Transverse colon (tissue), 4 donors: ENCODE results near the gene SNCG. TPM values are rescaled to one million over a fixed set of nuclear protein-coding genes. Genes with fewer than 3 reads are reported as not detected.
"Not testable (repeated sequence)": the region's sequence is repeated elsewhere in the genome, so short reads cannot be mapped to it uniquely, and the experiment has no call there.

Experiments
- DNase-seq: peaks from one replicate; pipeline ENCODE4 v3.0.0-alpha.2; 2019
- H3K27ac ChIP-seq, 4 donors: fragments of 200-600 bp; sonication (generic); 2 replicates each; pipeline ENCODE4 v1.5.1; 2016 to 2018; ENCODE audit warnings: inconsistent platforms in 4 of 4
- H3K27me3 ChIP-seq: fragments of 200-600 bp; sonication (generic); 2 replicates; pipeline ENCODE4 v1.5.1; 2017; ENCODE audit warnings: inconsistent platforms
- H3K36me3 ChIP-seq, 4 donors: fragments of 200-600 bp; sonication (generic); 2 replicates each; pipeline ENCODE4 v1.5.1; 2017 to 2019; ENCODE audit warnings: inconsistent platforms in 4 of 4
- H3K4me1 ChIP-seq, 4 donors: fragments of 200-600 bp; sonication (generic); 2 replicates each; pipeline ENCODE4 v1.5.1; 2017 to 2020; ENCODE audit warnings: inconsistent platforms in 4 of 4
- H3K4me3 ChIP-seq, 4 donors: fragments of 200-600 bp; sonication (generic); 1 replicate in 1 of 4; 2 replicates in 3 of 4; pipeline versions ENCODE4 v1.5.1 to v1.6.1; 2017 to 2019; ENCODE audit warnings: inconsistent platforms in 4 of 4
- H3K9me3 ChIP-seq, 2 donors: fragments of 200-600 bp; sonication (generic); 2 replicates each; pipeline ENCODE4 v1.5.1; 2017 to 2019; ENCODE audit warnings: inconsistent platforms in 2 of 2
- EP300 ChIP-seq: sonication (generic); formaldehyde crosslinking; IDR thresholded peaks from one replicate; pipeline ENCODE4 v1.6.1; 2017; ENCODE audit warnings: antibody characterized with exemption, low read depth
- POLR2A ChIP-seq: fragments of 450-650 bp; IDR thresholded peaks from one replicate; pipeline ENCODE4 v1.6.1; 2016; ENCODE audit warnings: antibody characterized with exemption, mild to moderate bottlenecking, moderate library complexity
- POLR2AphosphoS5 ChIP-seq, 3 donors: sonication (generic); formaldehyde crosslinking; IDR thresholded peaks; one replicate each; pipeline ENCODE4 v1.6.1; 2016; ENCODE audit warnings: antibody characterized with exemption in 3 of 3
- whole genome bisulfite sequencing, 2 donors: methylation state at CpG; one replicate each; pipeline ENCODE4 v1.1.5; 2018; ENCODE audit warnings: low coverage in 1 of 2; 5-methylcytosine and 5-hydroxymethylcytosine counted together
- in situ Hi-C, 4 donors: fragments of 200-750 bp; cut with MboI; loops; one replicate each; pipeline versions ENCODE4 v1.15.0 to v1.15.1; 2017; ENCODE audit warnings: low sequenced_read_pairs in 3 of 4, low pct_ligation_motif_present in 1 of 4, low pct_unique_long_range_greater_than_20kb in 1 of 4
- intact Hi-C: fragments of 100-400 bp; cut with DNase I; formaldehyde crosslinking; loops from one replicate; pipeline ENCODE4 v1.15.1; 2023; ENCODE audit warnings: low total_unique reads
- total RNA-seq, 4 donors: library from RNA; depleted of rRNA; stranded (reverse); fragments of >200 nt; gene quantifications; one replicate each; pipeline ENCODE4 v1.1.0, GENCODE V29; 2016
- TF ChIP-seq, protein P1 (sequence below), 5 experiments: fragments of 200-600 bp in 3 of 5; fragments of 450-650 bp in 2 of 5; sonication (generic) in 3 of 5; IDR thresholded peaks; 1 replicate in 2 of 5; 2 replicates in 3 of 5; pipeline ENCODE4 v1.5.1; 2016 to 2017; ENCODE audit warnings: antibody characterized with exemption in 5 of 5, inconsistent platforms in 3 of 5, mild to moderate bottlenecking in 2 of 5, moderate library complexity in 1 of 5

SNCG gene
- total RNA-seq, 4 donors from 2014 or later, result 7.4 to 7.5 TPM; not detected in 2

DNA sequence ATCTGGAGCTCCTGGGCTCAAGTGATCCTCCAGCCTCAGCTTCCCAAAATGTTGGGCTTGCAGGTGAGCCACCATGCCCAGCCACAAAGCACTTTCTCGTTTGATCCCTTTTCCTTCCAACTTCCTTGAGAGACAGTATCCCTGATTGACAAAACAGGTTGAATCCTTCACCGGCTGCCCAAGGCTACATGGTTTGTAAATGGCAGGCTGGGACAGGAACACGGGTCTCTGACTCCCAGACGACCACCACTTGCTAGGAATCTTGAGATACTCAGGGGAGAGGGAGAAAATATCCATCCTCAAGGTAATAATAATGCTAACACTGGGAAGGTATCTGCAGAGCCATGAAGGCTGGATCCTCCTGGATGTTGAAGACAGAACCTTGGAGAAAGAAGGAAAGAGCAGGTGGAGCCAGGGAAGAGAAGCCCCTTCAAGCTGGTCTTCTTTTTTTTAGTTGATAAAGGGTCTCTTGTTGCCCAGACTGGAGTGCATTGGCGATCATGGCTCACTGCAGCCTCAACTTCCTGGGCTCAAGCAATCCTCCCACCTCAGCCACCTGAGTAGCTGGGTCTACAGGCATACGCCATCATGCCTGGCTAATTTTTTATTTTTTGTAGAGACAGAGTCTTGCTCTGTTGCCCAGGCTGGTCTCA is 20.8 kb upstream of the SNCG start:
- DNase-seq, result no peak
- intact Hi-C loops (no loop called here), in situ Hi-C loops (no loop called here)
- TF ChIP-seq EP300, result no peak
- TF ChIP-seq POLR2A, result no peak
- TF ChIP-seq, protein P1, sequence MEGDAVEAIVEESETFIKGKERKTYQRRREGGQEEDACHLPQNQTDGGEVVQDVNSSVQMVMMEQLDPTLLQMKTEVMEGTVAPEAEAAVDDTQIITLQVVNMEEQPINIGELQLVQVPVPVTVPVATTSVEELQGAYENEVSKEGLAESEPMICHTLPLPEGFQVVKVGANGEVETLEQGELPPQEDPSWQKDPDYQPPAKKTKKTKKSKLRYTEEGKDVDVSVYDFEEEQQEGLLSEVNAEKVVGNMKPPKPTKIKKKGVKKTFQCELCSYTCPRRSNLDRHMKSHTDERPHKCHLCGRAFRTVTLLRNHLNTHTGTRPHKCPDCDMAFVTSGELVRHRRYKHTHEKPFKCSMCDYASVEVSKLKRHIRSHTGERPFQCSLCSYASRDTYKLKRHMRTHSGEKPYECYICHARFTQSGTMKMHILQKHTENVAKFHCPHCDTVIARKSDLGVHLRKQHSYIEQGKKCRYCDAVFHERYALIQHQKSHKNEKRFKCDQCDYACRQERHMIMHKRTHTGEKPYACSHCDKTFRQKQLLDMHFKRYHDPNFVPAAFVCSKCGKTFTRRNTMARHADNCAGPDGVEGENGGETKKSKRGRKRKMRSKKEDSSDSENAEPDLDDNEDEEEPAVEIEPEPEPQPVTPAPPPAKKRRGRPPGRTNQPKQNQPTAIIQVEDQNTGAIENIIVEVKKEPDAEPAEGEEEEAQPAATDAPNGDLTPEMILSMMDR (IDR thresholded peaks at IDR 0.05), result no peak
- Histone ChIP-seq H3K4me1 (peaks cover 0 to 6% (median 3%) of the 10 kb centered on the region in 4 donors), H3K9me3 (no peaks in the 10 kb centered on the region), H3K27ac (no peak overlapping the region), H3K27me3 (no peaks in the 10 kb centered on the region), H3K36me3 (no peaks in the 10 kb centered on the region), H3K4me3 (no peak overlapping the region)
- WGBS, 2 donors, result 78% methylated on average over 3 to 6 of the region's 6 CpGs

DNA sequence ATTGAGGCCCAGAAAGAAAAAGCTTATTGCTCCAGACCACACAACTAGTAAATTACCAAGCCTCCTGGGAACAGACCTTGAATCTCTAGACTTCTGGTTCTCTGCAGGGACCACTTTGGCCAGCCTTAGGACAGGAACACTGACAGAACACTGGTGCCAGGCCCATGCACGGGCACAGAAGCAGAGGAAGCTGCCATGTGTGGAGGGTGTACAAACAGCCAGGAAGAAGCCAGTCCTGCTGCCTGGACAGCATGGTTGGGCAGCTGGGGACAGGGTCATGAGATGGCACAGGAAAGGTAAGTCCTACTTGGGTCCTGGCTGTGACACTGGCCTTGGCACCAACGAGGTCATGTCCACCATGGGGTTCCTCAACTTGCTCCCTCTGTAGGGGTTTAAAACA is 20.1 kb upstream of the SNCG start:
- no peak for DNase-seq
- H3K27ac ChIP-seq, result no peak overlapping the region
- TF ChIP-seq EP300, result no peak
- TF ChIP-seq, protein P1 (IDR thresholded peaks at IDR 0.05), result no peak
- TF ChIP-seq POLR2AphosphoS5 (IDR thresholded peaks at IDR 0.05), result no peak
- no peak for TF ChIP-seq POLR2A
- H3K4me3 ChIP-seq, result no peak overlapping the region
- intact Hi-C loops (no loop called here), in situ Hi-C loops (no loop called here)
- WGBS, 2 donors, result 94% methylated on average over 2 of the region's 2 CpGs; no CpG with 5 or more reads in 1 of the 2 donors
- no peaks in the 10 kb centered on the region for H3K27me3 ChIP-seq
- no peaks in the 10 kb centered on the region for H3K36me3 ChIP-seq
- no peaks in the 10 kb centered on the region for H3K9me3 ChIP-seq
- peaks cover 0 to 7% (median 3%) of the 10 kb centered on the region in 4 donors for H3K4me1 ChIP-seq

DNA sequence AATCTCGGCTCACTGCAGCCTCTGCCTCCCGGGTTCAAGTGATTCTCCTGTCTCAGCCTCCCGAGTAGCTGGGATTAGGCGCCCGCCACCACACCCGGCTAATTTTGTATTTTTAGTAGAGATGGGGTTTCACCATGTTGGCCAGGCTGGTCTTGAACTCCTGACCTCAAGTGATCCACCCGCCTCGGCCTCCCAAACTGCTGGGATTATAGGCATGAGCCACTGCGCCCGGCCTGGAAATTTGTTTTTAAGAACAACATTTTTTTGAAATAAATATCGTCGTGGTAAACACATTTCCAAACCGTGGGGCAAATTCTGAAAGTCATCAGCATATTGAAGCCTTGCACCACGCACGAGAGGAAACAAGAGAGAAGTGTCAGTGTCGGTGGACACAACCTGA is 18.3 kb upstream of the SNCG start:
- H3K4me1 ChIP-seq, H3K27ac ChIP-seq, DNase-seq, H3K9me3 ChIP-seq, H3K27me3 ChIP-seq, H3K36me3 ChIP-seq, intact Hi-C loops, in situ Hi-C loops: not testable (repeated sequence)
- 79 to 82% methylated on average over 9 to 16 of the region's 16 CpGs for WGBS, 2 donors
- peak overlapping the region in 1 of 4 donors; percentile 44 for H3K4me3 ChIP-seq

DNA sequence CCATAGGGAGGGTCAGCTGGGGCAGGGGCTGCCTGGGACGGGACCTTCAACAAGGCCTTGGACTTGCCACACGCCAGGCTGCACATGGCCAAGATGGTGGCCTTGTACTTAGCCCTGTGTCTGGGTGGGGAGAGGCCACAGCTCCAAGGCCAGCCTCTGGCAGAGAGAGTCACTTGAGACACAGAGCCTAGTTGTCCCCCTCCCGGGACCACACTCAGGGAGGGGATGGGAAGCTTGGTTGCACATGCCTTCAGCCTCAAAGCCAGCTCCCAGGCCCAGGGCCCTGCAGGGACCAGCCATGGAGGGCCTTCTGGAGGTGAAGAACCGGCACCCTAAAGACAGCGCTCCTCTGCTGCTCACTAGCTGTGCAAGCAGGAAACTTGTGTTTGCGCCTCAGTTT is 17.7 kb upstream of the SNCG start:
- H3K4me1 ChIP-seq, result peaks cover 0 to 7% (median 4%) of the 10 kb centered on the region in 4 donors
- WGBS, 2 donors, result 87 to 100% methylated on average over 1 to 6 of the region's 6 CpGs
- H3K36me3 ChIP-seq, result no peaks in the 10 kb centered on the region
- no peaks in the 10 kb centered on the region for H3K27me3 ChIP-seq
- H3K27ac ChIP-seq, result no peak overlapping the region
- no peak for DNase-seq
- in situ Hi-C loops (no loop called here), intact Hi-C loops (no loop called here)
- TF ChIP-seq EP300 (no peak), POLR2AphosphoS5 (IDR thresholded peaks at IDR 0.05) (no peak), POLR2A (no peak)
- TF ChIP-seq, protein P1 (IDR thresholded peaks at IDR 0.05), result no peak
- no peak overlapping the region for H3K4me3 ChIP-seq
- no peaks in the 10 kb centered on the region for H3K9me3 ChIP-seq

DNA sequence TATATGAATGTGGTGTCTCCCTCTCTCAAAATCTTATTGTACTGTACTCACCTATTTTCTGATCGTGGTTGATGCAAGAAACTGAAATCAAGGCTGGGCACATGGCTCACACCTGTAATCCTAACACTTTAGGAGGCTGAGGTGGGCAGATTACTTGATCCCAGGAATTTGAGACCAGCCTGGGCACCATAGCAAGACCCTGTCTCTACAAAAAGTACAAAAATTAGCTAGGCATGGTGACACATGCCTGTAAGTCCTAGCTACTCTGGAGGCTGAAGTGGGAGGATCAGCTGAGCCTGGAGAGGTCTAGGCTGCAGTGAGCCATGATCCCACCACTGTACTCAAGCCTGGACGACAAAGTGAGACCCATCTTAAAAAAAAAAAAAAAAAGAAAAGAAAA is 17.0 kb upstream of the SNCG start:
- in situ Hi-C loops, result no loop called here

More for the DNA sequence above, 17.0 kb upstream of the SNCG start:
- no peak for TF ChIP-seq POLR2AphosphoS5 (IDR thresholded peaks at IDR 0.05)
- TF ChIP-seq POLR2A, result no peak
- no peak for TF ChIP-seq EP300
- intact Hi-C loops, result no loop called here
- no peaks in the 10 kb centered on the region for H3K36me3 ChIP-seq
- WGBS, 2 donors, result 55 to 65% methylated on average over 2 of the region's 2 CpGs
- H3K27ac ChIP-seq, result no peak overlapping the region
- H3K4me3 ChIP-seq, result no peak overlapping the region
- H3K4me1 ChIP-seq, result peaks cover 0 to 11% (median 6%) of the 10 kb centered on the region in 4 donors
- DNase-seq, result no peak
- H3K27me3 ChIP-seq, result peaks cover under 1% of the 10 kb centered on the region
- no peaks in the 10 kb centered on the region for H3K9me3 ChIP-seq
